HEK293T (cell line): ENCODE results near the gene HIVEP2.

Source experiments
- CTCF ChIA-PET: fragments of 350-600 bp; formaldehyde crosslinking; extraction: SDS; loops from one replicate; lab custom pipeline; 2021; ENCODE audit warnings: antibody characterized with exemption, inconsistent platforms; lab: Yijun Ruan, JAX
- POLR2A ChIA-PET: fragments of 350-600 bp; formaldehyde crosslinking; extraction: SDS; loops from one replicate; lab custom pipeline; 2020; ENCODE audit warnings: antibody characterized with exemption, inconsistent platforms; lab: Yijun Ruan, JAX
- DNase-seq: peaks from one replicate; pipeline ENCODE4 v3.0.0; 2012; ENCODE audit warnings: mixed read lengths; ENCODE audit errors: extremely low spot score
- ARNT ChIP-seq: fragments of 450-650 bp; IDR thresholded peaks from 2 replicates; pipeline ENCODE4 v1.6.1; 2017; ENCODE audit warnings: mild to moderate bottlenecking
- BHLHE40 ChIP-seq: fragments of 450-650 bp; IDR thresholded peaks from 2 replicates; pipeline ENCODE4 v1.6.1; 2016; ENCODE audit warnings: mild to moderate bottlenecking, moderate library complexity, borderline replicate concordance
- CTBP1 ChIP-seq: fragments of 450-650 bp; IDR thresholded peaks from 2 replicates; pipeline ENCODE4 v1.6.1; 2016; ENCODE audit warnings: borderline replicate concordance
- ELF4 ChIP-seq: fragments of 450-650 bp; IDR thresholded peaks from 2 replicates; pipeline ENCODE4 v1.6.1; 2017; ENCODE audit warnings: antibody characterized with exemption
- FOXA1 ChIP-seq: fragments of 450-650 bp; IDR thresholded peaks from 2 replicates; pipeline ENCODE4 v1.6.1; 2016; ENCODE audit warnings: mild to moderate bottlenecking
- FOXK2 ChIP-seq: fragments of 450-650 bp; IDR thresholded peaks from 2 replicates; pipeline ENCODE4 v1.6.1; 2016; ENCODE audit warnings: mild to moderate bottlenecking
- FOXM1 ChIP-seq: fragments of 450-650 bp; IDR thresholded peaks from 2 replicates; pipeline ENCODE4 v1.6.1; 2017; ENCODE audit warnings: mild to moderate bottlenecking, borderline replicate concordance
- HDGF ChIP-seq: fragments of 450-650 bp; IDR thresholded peaks from 2 replicates; pipeline ENCODE4 v1.6.1; 2017; ENCODE audit warnings: antibody characterized with exemption, borderline replicate concordance
- L3MBTL2 ChIP-seq: fragments of 450-650 bp; conservative IDR thresholded peaks from 2 replicates; pipeline ENCODE4 v1.6.1; 2016; ENCODE audit warnings: mild to moderate bottlenecking
- LEF1 ChIP-seq: fragments of 450-650 bp; IDR thresholded peaks from 2 replicates; pipeline ENCODE4 v1.6.1; 2017; ENCODE audit warnings: mild to moderate bottlenecking, borderline replicate concordance
- NFRKB ChIP-seq: fragments of 450-650 bp; IDR thresholded peaks from 2 replicates; pipeline ENCODE4 v1.6.1; 2016; ENCODE audit warnings: mild to moderate bottlenecking, moderate library complexity
- PKNOX1 ChIP-seq: fragments of 450-650 bp; IDR thresholded peaks from 2 replicates; pipeline ENCODE4 v1.6.1; 2016
- SP1 ChIP-seq: fragments of 450-650 bp; IDR thresholded peaks from 2 replicates; pipeline ENCODE4 v1.6.1; 2017
- SUZ12 ChIP-seq: fragments of 450-650 bp; IDR thresholded peaks from 2 replicates; pipeline ENCODE4 v1.6.1; 2016; ENCODE audit warnings: mild to moderate bottlenecking
- TARDBP ChIP-seq: fragments of 450-650 bp; IDR thresholded peaks from 2 replicates; pipeline ENCODE4 v1.6.1; 2016
- ZNF384 ChIP-seq: fragments of 450-650 bp; IDR thresholded peaks from 2 replicates; pipeline ENCODE4 v1.6.1; 2016

HIVEP2 gene

DNA sequence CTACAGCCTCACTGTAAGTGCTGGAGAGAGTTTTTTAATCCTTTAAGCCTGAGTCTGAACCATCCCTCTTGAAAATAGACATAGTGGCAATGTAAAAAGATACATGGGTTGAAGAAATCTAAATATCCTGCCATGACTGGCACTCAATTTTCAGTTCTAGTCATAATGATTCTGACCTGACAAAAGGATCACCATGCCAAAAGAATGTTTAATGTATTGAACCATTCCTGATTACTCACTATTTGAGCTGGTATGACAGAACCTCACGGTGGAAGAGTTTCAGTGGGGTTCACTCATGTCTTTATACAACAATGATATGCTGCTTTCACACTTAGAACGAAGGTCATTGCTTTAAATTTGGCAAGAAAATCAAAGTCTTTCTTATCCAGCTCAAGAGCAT, 93.4 kb downstream of the HIVEP2 start:
- POLR2A ChIA-PET: interaction anchor here (0.6 kb wide), 1 partner anchor 24 kb away, joined by 3 read pairs; no protein-coding TSS in a partner anchor
- CTCF ChIA-PET: no interaction called here
- TF ChIP-seq ELF4 (no peak), NFRKB (no peak), SUZ12 (no peak), TARDBP (no peak)
- no peak for DNase-seq

DNA sequence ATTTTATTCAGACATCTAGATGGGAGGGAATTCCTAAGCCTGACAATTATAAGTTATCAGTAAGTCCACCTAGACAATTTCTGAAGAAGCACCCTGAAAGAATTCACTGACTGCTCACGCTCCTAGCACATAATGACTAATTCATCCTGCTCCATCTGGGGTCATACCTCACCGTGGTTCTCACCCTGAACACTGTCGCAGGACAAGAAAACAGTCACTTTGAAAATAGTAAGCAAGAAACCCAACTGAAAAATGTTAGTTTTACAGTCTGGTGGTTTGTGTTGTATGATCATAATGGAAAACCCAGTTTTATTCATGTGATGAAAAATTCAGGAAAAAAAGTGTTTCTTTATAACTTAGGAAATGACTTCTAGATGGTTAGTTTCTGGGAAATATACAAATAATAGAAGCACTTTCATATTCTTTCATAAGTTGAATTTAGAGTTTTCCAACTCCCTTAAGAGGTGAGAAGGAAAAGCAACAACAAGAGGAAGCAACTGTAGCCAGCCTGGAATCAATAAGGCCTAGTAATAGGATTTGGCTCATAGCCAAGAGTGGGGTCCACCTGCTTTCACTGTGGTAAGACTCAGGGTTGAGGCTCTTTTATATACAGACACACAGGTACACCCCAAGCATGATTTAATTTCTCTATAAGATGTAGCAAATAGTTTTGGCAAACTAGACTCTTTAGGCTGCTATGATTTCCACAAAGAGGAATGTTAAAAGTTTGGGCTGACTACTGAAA, 94.1 kb downstream of the HIVEP2 start:
- CTCF ChIA-PET: interaction anchor here (0.9 kb wide), 1 partner anchor 57 kb away, joined by 3 read pairs; no protein-coding TSS in a partner anchor
- no peak for TF ChIP-seq ELF4
- no peak for TF ChIP-seq CTBP1
- no peak for TF ChIP-seq FOXK2
- TF ChIP-seq ARNT: no peak
- no peak for TF ChIP-seq SP1
- TF ChIP-seq ZNF384: no peak
- TF ChIP-seq FOXM1: no peak
- no peak for TF ChIP-seq NFRKB
- TF ChIP-seq PKNOX1: no peak
- TF ChIP-seq L3MBTL2: no peak
- no peak for TF ChIP-seq SUZ12
- no peak for TF ChIP-seq TARDBP
- no peak for TF ChIP-seq HDGF
- TF ChIP-seq LEF1: no peak
- TF ChIP-seq BHLHE40: no peak
- DNase-seq: no peak
- POLR2A ChIA-PET: no interaction called here

- no peak for DNase-seq
- TF ChIP-seq ARNT (no peak), TARDBP (no peak), SP1 (no peak), L3MBTL2 (no peak), FOXA1 (no peak), HDGF (no peak), FOXK2 (no peak), ZNF384 (no peak)
- ChIA-PET POLR2A (interaction anchor here (0.6 kb wide), 1 partner anchor 29 kb away, joined by 3 read pairs; no protein-coding TSS in a partner anchor), CTCF (interaction anchor here (0.7 kb wide), 2 partner anchors 528 to 810 kb away, joined by 3 to 5 read pairs; no protein-coding TSS in a partner anchor)
Measured at GRCh38 chr6:142848976-142849375, 96.0 kb downstream of the HIVEP2 start.

DNA sequence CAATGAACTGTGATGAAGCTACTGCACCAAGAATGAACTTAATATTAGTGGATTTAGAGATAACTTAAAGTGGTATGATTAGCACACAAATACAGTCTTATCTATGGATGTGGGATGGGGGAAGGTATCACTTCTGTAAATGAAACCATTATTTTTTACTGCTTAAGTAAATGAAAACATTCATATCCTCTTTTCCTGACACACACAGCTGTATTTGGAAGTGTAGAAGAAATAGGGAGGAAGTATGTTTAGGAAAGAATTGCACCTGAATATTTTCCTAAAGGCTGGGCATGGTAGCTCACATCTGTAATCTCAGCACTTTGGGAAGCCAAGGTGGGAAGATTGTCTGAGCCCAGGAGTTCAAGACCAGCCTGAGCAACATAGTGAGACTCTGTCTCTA, 96.8 kb downstream of the HIVEP2 start:
- no peak for DNase-seq
- CTCF ChIA-PET: no interaction called here

DNA sequence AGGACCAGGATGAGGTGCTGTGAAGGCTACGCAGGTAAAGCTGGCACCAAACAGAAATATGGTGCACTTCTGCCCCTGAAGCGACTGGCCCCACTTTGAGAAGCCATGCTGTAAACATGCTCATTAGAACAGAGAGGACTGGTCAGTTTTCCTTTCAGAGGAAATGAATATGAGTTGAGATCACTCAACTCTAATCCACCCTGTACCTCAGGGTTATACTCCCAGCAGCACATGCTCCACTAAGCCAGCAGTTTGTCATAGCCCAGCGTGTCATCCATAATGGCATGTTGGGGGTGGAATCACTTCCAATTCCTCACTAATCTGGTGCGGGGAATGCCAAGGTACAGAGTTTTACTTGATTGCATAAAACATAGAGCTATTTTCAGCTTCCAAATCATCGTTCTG, 98.1 kb downstream of the HIVEP2 start:
- POLR2A ChIA-PET: interaction anchor here (0.6 kb wide), 1 partner anchor 37 kb away, joined by 3 read pairs; no protein-coding TSS in a partner anchor
- CTCF ChIA-PET: interaction anchor here (0.7 kb wide), 1 partner anchor 51 kb away, joined by 3 read pairs; no protein-coding TSS in a partner anchor
- DNase-seq: peak; percentile 56
- TF ChIP-seq ZNF384 (no peak), L3MBTL2 (no peak; the same call in 1 of the 2 replicates), PKNOX1 (peak; percentile 73), CTBP1 (peak; percentile 32; the same call in 1 of the 2 replicates), SUZ12 (no peak)

More for the DNA sequence above, 96.8 kb downstream of the HIVEP2 start:
- TF ChIP-seq ELF4 (no peak), ZNF384 (no peak), NFRKB (no peak), FOXK2 (no peak), CTBP1 (no peak)
- POLR2A ChIA-PET: no interaction called here

DNA sequence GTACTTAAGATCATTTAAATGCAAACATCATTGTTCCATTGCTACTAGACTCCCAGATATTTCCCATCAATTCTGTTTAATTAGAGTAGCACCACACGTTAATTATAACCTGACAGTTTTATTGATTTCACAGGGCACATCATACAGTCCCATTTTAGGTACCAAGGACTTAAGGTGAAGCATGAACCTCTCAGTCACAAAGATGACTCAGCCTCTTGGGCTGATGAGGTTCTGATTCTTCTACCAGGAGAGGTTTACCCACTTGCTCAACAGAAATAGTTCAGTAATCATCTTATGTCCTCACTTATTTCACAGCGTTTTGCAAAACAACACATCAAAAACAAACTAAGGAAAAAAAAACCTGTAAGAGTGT, 98.5 kb downstream of the HIVEP2 start:
- ChIA-PET CTCF (interaction anchor here (0.7 kb wide), 1 partner anchor 52 kb away, joined by 3 read pairs; no protein-coding TSS in a partner anchor), POLR2A (interaction anchor here (1.4 kb wide), 1 partner anchor 99 kb away, joined by 5 read pairs; the partner anchor contains the start of gene HIVEP2)
- TF ChIP-seq PKNOX1 (peak; percentile 88), BHLHE40 (no peak)
- no peak for DNase-seq
